Nephron progenitor cell (in vitro differentiated cells): ENCODE measurements around the gene FGD2.

Experiments
- DNase-seq: peaks from one replicate; pipeline ENCODE4 v3.0.0; 2021
- H3K27ac Mint-ChIP-seq: 2 replicates; pipeline ENCODE4 v1.8.0; 2021; ENCODE audit warnings: mild to moderate bottlenecking, moderate library complexity, mixed read lengths
- H3K27me3 Mint-ChIP-seq: 2 replicates; pipeline ENCODE4 v1.8.0; 2021; ENCODE audit warnings: mild to moderate bottlenecking, low read depth, mixed read lengths; ENCODE audit not compliant: poor library complexity
- H3K36me3 Mint-ChIP-seq: 2 replicates; pipeline ENCODE4 v1.8.0; 2021; ENCODE audit warnings: low read depth, mixed read lengths
- H3K4me1 Mint-ChIP-seq: 2 replicates; pipeline ENCODE4 v1.8.0; 2021; ENCODE audit warnings: mixed read lengths
- H3K4me3 Mint-ChIP-seq: 2 replicates; pipeline ENCODE4 v1.8.0; 2021; ENCODE audit warnings: mild to moderate bottlenecking, moderate library complexity, mixed read lengths
- H3K9me3 Mint-ChIP-seq: 2 replicates; pipeline ENCODE4 v1.8.0; 2021; ENCODE audit warnings: mild to moderate bottlenecking, moderate library complexity, mixed read lengths
- CTCF ChIP-seq: fragments of 200-600 bp; sonication (generic); IDR thresholded peaks from 2 replicates; pipeline ENCODE4 v1.5.0; 2021; ENCODE audit warnings: antibody characterized with exemption

Gene FGD2

GRCh38 chr6:36997811-36998722 is 7.4 kb upstream of the FGD2 start:
- no peaks in the 10 kb centered on the region for H3K36me3 Mint-ChIP-seq
- H3K4me3 Mint-ChIP-seq: peak overlapping the region; percentile 52
- H3K27me3 Mint-ChIP-seq: peaks cover 16% of the 10 kb centered on the region
- peaks cover 73% of the 10 kb centered on the region for H3K4me1 Mint-ChIP-seq
- H3K27ac Mint-ChIP-seq: peak overlapping the region; percentile 87
- no peak for DNase-seq
- H3K9me3 Mint-ChIP-seq: peaks cover 4% of the 10 kb centered on the region
- no peak for TF ChIP-seq CTCF

- Mint-ChIP-seq H3K27me3 (peaks cover 10% of the 10 kb centered on the region), H3K27ac (peak overlapping the region; percentile 87), H3K4me3 (peak overlapping the region; percentile 2), H3K36me3 (no peaks in the 10 kb centered on the region), H3K9me3 (peaks cover 4% of the 10 kb centered on the region), H3K4me1 (peaks cover 75% of the 10 kb centered on the region)
- no peak for TF ChIP-seq CTCF
- DNase-seq: no peak
These were observed 6.8 kb upstream of the FGD2 start for GRCh38 chr6:36998723-36999038.

- DNase-seq: peak; percentile 66
- H3K4me1 Mint-ChIP-seq: peaks cover 80% of the 10 kb centered on the region
- no peak for TF ChIP-seq CTCF
- no peak overlapping the region for H3K4me3 Mint-ChIP-seq
- H3K27ac Mint-ChIP-seq: peak overlapping the region; percentile 87
- peaks cover 14% of the 10 kb centered on the region for H3K27me3 Mint-ChIP-seq
- no peaks in the 10 kb centered on the region for H3K36me3 Mint-ChIP-seq
- H3K9me3 Mint-ChIP-seq: peaks cover 4% of the 10 kb centered on the region
These were observed 6.2 kb upstream of the FGD2 start for GRCh38 chr6:36999061-36999750.

- Mint-ChIP-seq H3K4me3 (no peak overlapping the region), H3K4me1 (peaks cover 83% of the 10 kb centered on the region), H3K36me3 (no peaks in the 10 kb centered on the region), H3K9me3 (peaks cover 4% of the 10 kb centered on the region), H3K27ac (peak overlapping the region; percentile 59), H3K27me3 (peaks cover 11% of the 10 kb centered on the region)
- no peak for DNase-seq
- TF ChIP-seq CTCF: no peak
These were observed 5.7 kb upstream of the FGD2 start for GRCh38 chr6:36999751-37000125.

- DNase-seq: no peak
These were observed 1.1 kb upstream of the FGD2 start for GRCh38 chr6:37004044-37004980.

More at GRCh38 chr6:37004044-37004980, 1.1 kb upstream of the FGD2 start:
- H3K9me3 Mint-ChIP-seq: peaks cover 4% of the 10 kb centered on the region
- H3K36me3 Mint-ChIP-seq: no peaks in the 10 kb centered on the region
- H3K27me3 Mint-ChIP-seq: peaks cover 20% of the 10 kb centered on the region
- no peak overlapping the region for H3K27ac Mint-ChIP-seq
- H3K4me3 Mint-ChIP-seq: no peak overlapping the region
- no peak for TF ChIP-seq CTCF
- H3K4me1 Mint-ChIP-seq: peaks cover 52% of the 10 kb centered on the region
